HG03097 (cell line): ENCODE measurements around the gene PLEKHG4B.

ENCODE experiments used
- ATAC-seq: cut with Tn5 transposase; IDR thresholded peaks from one replicate; pipeline ENCODE4 v1.9.1; 2021; ENCODE audit not compliant: unreplicated experiment, low FRiP score

The PLEKHG4B gene

DNA sequence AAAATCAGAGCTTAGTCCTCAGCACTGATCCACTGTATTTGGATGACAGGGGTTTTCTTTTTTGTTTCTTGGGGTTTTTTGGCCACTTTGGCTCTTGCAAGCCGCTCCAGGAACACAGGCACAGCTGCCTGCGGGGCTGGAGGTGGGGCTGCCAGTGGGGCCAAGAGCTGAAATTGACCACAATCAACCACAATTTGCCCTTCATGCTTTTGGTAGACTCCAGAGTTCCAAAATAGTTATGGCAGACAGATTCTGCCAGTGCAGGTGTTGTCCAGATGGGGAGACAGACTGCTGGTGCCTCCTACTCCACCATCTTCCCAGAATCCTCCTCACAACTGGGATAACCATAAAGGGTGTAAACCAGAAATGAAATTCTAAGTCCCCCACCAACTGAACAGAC lies 36.5 kb downstream of the PLEKHG4B start:
- no peak for ATAC-seq

GRCh38 chr5:129148-129547 lies 37.2 kb downstream of the PLEKHG4B start:
- no peak for ATAC-seq

DNA sequence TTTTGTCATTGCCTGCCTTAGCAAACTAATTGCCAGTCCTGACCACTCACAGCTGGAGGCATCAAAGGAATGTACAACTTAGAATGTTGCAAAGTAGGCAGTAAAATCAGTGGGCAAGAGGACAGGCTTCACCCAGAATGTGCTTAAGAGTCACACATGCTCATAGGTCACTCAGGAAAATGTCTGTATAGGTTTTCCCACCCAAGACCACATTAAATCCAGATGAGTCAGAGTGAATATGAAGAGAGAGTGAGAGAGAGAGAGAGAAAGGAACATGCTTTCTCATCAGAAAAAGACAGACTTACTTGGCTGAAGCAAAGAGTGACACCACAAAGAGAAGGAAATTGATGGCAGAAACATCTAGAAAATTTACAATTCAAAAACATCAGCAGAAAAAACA lies 37.9 kb downstream of the PLEKHG4B start:
- no peak for ATAC-seq

- no peak for ATAC-seq
Measured at GRCh38 chr5:130601-131131, 38.7 kb downstream of the PLEKHG4B start.

DNA sequence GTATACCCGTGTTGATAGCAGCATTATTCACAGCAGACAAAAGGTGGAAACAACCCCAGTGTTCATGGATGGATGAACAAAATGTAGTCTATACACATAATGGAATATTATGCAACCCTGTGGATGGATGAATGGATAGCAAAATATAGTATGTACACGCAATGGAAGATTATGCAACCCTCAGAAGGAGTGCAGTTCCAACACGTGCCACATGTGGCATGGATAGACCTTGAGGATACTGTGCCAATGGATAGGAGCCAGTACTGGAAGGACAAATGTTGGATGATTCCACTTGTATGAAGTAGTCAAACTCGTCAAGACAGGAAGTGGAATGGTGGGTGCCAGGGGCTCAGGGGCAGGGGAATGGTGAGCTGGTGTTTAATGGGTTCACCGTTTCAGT lies 44.9 kb downstream of the PLEKHG4B start:
- no peak for ATAC-seq

GRCh38 chr5:137741-138140 lies 45.8 kb downstream of the PLEKHG4B start:
- no peak for ATAC-seq

DNA sequence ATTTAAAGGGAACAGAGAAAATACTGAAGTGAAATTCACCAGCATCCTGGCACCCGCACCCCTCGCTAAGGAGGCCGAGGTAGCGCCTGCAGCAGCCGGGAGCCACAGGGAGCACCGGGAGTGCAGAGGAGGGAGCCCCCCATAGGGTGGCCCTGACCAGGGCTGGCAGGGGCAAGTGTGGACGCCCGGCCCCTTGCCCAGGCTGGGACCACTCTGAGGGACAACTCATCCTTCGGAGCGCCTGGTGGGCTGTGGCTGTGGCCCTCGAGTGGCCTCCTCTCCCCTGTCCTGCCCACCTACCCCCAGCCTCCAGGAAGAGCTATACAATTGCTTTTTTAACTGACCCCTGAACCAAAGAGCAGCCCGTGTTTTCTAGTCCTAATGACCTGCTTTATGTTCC lies 47.0 kb downstream of the PLEKHG4B start:
- ATAC-seq = no peak

DNA sequence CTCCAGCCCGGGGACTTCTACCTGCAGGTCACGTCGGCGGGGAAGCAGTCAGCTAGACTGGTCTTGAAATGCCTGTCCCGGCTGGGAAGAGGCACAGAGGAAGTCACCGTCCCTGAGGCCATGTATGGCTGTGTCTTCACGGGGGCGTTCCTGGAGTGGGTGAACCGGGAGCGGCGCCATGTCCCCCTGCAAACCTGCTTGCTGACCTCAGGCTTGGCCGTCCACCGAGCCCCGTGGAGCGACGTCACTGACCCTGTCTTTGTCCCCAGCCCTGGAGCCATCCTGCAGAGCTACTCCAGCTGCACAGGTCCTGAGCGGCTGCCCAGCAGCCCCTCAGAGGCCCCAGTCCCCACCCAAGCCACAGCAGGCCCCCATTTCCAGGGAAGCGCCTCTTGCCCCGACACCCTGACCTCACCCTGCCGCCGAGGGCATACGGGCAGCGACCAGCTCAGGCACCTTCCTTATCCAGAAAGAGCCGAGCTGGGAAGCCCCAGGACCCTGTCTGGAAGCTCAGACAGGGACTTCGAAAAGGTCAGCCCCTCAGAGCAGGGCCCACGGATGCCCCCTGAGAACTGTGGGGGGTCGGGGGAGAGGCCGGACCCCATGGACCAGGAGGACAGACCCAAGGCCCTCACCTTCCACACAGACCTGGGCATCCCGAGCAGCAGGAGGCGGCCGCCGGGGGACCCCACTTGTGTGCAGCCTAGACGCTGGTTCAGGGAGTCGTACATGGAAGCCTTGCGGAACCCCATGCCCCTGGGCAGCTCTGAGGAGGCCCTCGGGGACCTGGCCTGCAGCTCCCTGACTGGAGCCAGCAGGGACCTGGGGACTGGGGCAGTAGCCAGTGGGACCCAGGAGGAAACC lies 47.8 kb downstream of the PLEKHG4B start:
- ATAC-seq = no peak

- ATAC-seq = no peak
Measured at GRCh38 chr5:140443-140829, 48.5 kb downstream of the PLEKHG4B start.

- no peak for ATAC-seq
Measured at GRCh38 chr5:141211-141610, 49.2 kb downstream of the PLEKHG4B start.

DNA sequence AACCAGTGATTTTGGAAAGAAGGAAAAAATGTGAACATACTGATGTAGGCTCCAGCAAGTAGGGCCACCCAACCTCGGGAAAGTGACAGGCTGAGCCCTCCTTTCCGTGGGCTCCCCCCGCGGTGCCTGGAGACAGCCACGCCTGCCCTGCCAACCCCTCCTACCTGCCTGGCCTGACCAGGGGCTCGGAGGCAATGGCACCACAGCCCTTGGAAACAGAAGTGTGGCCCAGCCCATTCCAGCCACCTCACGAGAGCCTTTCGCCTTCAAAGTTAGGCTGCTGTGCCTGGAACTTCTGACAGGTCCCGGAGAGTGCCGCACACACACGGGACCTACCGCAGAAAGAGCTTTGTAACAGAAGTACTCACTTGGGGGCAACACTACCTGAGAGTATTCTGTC lies 49.8 kb downstream of the PLEKHG4B start:
- ATAC-seq = no peak

GRCh38 chr5:142246-142810 lies 50.4 kb downstream of the PLEKHG4B start:
- no peak for ATAC-seq

GRCh38 chr5:143041-143440 lies 51.1 kb downstream of the PLEKHG4B start:
- no peak for ATAC-seq

DNA sequence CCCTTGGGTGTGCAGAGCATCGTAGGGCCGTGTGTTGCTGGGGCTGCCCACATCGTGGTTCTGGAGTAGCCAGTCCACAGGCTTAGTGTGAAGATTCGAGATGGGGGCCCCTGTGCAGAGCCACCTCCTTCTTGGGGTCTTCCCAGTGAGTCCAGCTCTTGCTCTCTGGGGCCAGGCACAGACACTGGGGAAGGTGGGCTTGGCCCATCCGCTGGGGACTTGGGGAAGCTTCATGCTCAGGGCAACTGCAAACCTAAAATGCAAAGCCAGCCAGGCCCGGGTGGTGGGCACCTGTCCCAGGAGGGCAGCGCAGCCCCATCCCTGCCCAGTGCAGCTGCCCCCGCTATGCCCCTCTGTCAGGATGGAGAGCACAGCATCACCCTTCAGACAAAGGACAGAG lies 53.0 kb downstream of the PLEKHG4B start:
- no peak for ATAC-seq

DNA sequence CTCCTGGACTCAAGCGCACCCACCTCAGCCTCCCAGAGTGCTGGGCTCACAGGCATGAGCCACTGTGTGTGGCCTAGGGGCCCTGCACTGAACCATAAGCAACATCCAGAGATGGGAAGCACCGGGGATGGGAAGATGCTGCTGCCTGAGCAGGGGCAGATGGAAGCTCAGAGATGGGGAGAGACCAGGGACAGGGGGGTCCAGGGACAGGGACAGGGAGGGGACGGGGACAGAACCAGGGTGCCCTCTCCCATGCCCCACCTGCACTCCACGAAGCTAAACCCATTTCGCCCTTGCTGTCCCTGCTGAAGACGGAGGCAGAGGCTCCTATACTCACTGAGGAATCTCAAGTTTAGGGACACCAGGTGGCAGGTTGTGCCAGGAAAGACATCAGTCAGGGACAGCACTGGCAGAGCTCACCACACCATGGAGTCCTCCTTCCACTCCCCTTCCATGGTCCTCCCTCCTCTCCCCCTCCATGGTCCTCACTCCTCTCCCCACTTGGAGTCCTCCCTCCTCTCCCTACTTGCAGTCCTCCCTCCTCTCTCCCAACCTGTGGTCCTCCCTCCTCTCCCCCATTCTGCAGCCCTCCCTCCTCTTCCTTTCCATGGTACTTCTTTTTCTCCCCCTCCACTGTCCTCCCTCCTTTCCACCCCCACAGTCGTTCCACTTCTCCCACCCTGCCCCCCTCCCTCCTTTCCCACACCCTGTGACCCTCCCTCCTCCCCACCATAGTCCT lies 53.8 kb downstream of the PLEKHG4B start:
- ATAC-seq = no peak

DNA sequence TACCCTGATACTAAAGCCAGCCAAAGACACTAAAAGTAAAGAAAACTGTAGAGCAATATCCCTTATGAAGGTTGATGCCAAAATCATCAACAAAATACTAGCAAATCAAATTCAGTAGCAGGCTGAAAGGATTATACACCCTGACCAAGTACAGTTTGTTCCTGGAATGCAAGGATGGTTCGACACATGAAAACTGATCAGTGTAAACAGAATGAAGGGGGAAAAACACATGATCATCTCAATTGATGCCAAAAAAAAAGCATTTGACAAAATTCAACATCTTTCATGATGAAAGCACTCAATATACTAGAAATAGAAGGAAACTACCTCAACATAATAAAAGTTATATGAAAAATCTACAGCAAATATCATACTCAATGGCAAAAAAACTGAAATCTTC lies 55.8 kb downstream of the PLEKHG4B start:
- no peak for ATAC-seq

GRCh38 chr5:149745-150485 lies 57.9 kb downstream of the PLEKHG4B start:
- no peak for ATAC-seq

DNA sequence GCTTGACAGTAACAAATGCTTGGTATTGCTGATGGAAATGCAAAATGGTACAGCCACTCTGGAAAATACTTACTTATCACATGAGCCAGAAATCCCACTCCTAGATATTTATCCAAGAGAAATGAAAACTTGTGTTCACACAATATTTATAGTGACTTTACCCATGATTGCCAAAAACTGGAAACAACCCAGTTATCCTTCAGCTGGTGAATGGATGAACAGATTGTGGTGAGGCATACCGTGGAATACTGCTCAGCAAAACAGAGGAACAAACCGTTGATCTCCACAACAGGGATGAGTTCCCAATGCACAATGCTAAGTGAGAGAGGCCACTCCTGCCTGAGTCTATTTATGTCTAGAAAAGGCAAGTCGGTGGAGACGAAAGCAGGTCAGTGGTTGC lies 58.8 kb downstream of the PLEKHG4B start:
- no peak for ATAC-seq

DNA sequence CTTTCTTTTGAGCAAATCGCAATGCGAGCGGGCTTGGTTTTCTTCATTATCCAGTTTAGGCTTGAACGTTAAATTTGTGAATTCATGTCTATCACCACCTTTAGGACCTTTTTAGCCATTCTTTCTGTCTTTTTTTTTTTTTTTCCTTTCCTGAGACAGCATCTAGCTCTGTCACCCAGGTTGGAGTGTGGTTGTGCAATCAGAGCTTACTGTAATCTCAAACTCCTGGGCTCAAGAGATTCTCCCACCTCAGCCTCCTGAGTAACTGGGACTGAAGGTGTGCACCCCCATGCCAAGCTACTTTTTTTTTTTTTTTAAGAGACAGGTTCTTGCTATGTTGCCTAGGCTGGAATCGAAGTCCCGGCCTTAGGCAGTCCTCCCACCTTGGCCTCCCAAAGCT lies 60.1 kb downstream of the PLEKHG4B start:
- no peak for ATAC-seq

DNA sequence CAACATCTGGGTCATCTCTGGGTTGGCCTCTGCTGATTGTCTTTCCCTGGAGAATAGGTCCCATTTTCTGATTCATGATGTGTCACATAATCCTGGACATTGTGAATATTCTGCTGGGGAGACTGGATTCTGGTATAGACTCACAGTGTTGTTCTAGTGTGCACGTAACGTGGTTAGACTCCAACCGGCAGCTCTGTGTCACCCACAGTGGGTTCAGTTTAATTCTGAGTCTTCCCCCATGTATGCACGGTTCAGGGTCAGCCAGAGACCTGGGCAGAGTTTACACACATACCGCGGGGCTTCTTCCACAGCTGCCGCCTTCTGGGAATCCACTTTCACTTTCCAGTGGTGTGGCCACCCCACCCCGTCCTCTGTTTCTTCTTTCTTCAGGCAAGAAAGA lies 61.3 kb downstream of the PLEKHG4B start:
- ATAC-seq = no peak

DNA sequence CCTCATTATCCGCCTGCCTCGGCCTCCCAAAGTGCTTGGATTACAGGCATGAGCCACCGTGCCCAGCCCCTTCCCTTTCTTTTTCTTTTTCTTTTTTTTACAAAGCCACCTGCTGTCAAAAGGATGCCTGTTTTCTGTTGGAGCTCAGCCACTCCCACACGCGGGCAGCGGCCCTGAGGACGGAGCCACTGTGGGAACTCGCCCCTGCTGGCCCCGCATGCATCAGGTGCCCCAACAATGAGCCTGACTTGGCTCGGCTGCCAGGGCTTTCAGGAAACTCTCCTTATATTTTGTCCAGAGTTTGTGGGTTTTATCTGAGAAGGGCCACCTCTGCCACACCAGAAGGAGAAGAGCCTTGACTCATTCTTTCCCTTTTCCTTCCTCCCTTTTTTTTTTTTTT lies 62.3 kb downstream of the PLEKHG4B start:
- ATAC-seq = no peak
